Smooth muscle cell (in vitro differentiated cells): ENCODE measurements around the gene ADAMTSL2. TPM values are rescaled to one million over a fixed set of nuclear protein-coding genes. Genes with fewer than 3 reads are reported as not detected.
"Not testable (repeated sequence)": the region's sequence is repeated elsewhere in the genome, so short reads cannot be mapped to it uniquely, and the experiment has no call there.

ENCODE experiments used
- DNase-seq: peaks from one replicate; lab custom pipeline; 2025; ENCODE audit not compliant: unreplicated experiment; lab: John Stamatoyannopoulos, UW
- H2AFZ ChIP-seq: fragments of 200-600 bp; sonication (generic); 2 replicates; pipeline ENCODE4 v1.6.0; 2016; ENCODE audit warnings: antibody characterized with exemption, low read depth, mild to moderate bottlenecking
- H3F3A ChIP-seq: fragments of 200-600 bp; sonication (generic); 2 replicates; pipeline ENCODE4 v1.6.0; 2017; ENCODE audit warnings: antibody characterized with exemption, low read depth
- H3K27ac ChIP-seq: fragments of 200-600 bp; sonication (generic); 2 replicates; pipeline ENCODE4 v1.5.1; 2016; ENCODE audit warnings: low read depth, mild to moderate bottlenecking
- H3K27me3 ChIP-seq: fragments of 200-600 bp; sonication (generic); 2 replicates; pipeline ENCODE4 v1.6.1; 2016; ENCODE audit warnings: low read depth, mild to moderate bottlenecking
- H3K36me3 ChIP-seq: fragments of 200-600 bp; sonication (generic); 2 replicates; pipeline ENCODE4 v1.5.1; 2016; ENCODE audit warnings: low read depth
- H3K4me1 ChIP-seq: fragments of 200-600 bp; sonication (generic); 2 replicates; pipeline ENCODE4 v1.5.1; 2016; ENCODE audit warnings: low read depth
- H3K4me2 ChIP-seq: fragments of 200-600 bp; sonication (generic); 2 replicates; pipeline ENCODE4 v1.6.0; 2016; ENCODE audit warnings: mild to moderate bottlenecking
- H3K4me3 ChIP-seq: fragments of 200-600 bp; sonication (generic); 2 replicates; pipeline ENCODE4 v1.5.1; 2016; ENCODE audit warnings: mild to moderate bottlenecking
- H3K79me2 ChIP-seq: fragments of 200-600 bp; sonication (generic); 2 replicates; pipeline ENCODE4 v1.6.0; 2016; ENCODE audit warnings: low read depth, mild to moderate bottlenecking
- H3K9ac ChIP-seq: fragments of 200-600 bp; sonication (generic); 2 replicates; pipeline ENCODE4 v1.6.0; 2016; ENCODE audit warnings: low read depth
- H3K9me3 ChIP-seq: fragments of 200-600 bp; sonication (generic); replicated peaks from 2 replicates; pipeline ENCODE4 v1.5.1; 2016; ENCODE audit warnings: low read depth
- H4K20me1 ChIP-seq: fragments of 200-600 bp; sonication (generic); 2 replicates; pipeline ENCODE4 v1.6.0; 2016; ENCODE audit warnings: low read depth
- CTCF ChIP-seq: fragments of 200-600 bp; sonication (generic); IDR thresholded peaks from 2 replicates; pipeline ENCODE4 v1.5.1; 2017; ENCODE audit warnings: borderline replicate concordance, mild to moderate bottlenecking, antibody characterized with exemption; ENCODE audit not compliant: insufficient read depth, poor library complexity, severe bottlenecking
- WGBS: methylation state at CpG from one replicate; pipeline ENCODE4 v1.1.7; 2016; ENCODE audit warnings: low lambda C conversion rate; 5-methylcytosine and 5-hydroxymethylcytosine counted together
- polyA plus RNA-seq: library from polyadenylated mRNA; unstranded; fragments of >200 nt; fragmentation: Nextera tagmentation; extraction: Ambion mirVana; gene quantifications from 2 replicates; pipeline ENCODE4 v1.2.1, GENCODE V29; 2016
- total RNA-seq: library from RNA; depleted of rRNA; stranded (reverse); fragments of >200 nt; gene quantifications from 2 replicates; pipeline ENCODE4 v1.2.3, GENCODE V29; 2014

Gene ADAMTSL2
- total and polyA plus RNA-seq, 2 experiments from 2014 or later, result 8.1 to 10.5 TPM

GRCh38 chr9:133562611-133563290, 28.2 kb downstream of the ADAMTSL2 start:
- Histone ChIP-seq H3K9ac (no peak overlapping the region), H3K4me3 (no peak overlapping the region), H3F3A (peaks cover 11% of the 10 kb centered on the region), H4K20me1 (no peaks in the 10 kb centered on the region), H2AFZ (no peak overlapping the region), H3K27me3 (no peaks in the 10 kb centered on the region), H3K27ac (no peak overlapping the region), H3K36me3 (no peaks in the 10 kb centered on the region), H3K4me2 (peak overlapping the region; percentile 77), H3K9me3 (no peaks in the 10 kb centered on the region), H3K4me1 (peaks cover 18% of the 10 kb centered on the region), H3K79me2 (no peaks in the 10 kb centered on the region)
- no peak for TF ChIP-seq CTCF
- WGBS, result 93% methylated on average over 14 of the region's 54 CpGs
- no peak for DNase-seq

GRCh38 chr9:133563291-133563796, 28.8 kb downstream of the ADAMTSL2 start:
- Histone ChIP-seq H3K27ac (peak overlapping the region; percentile 49), H2AFZ (no peak overlapping the region), H3K9me3 (no peaks in the 10 kb centered on the region), H3K4me2 (peak overlapping the region; percentile 77), H3K79me2 (no peaks in the 10 kb centered on the region), H4K20me1 (no peaks in the 10 kb centered on the region), H3K36me3 (no peaks in the 10 kb centered on the region), H3K4me3 (no peak overlapping the region), H3F3A (peaks cover 11% of the 10 kb centered on the region), H3K27me3 (no peaks in the 10 kb centered on the region), H3K4me1 (peaks cover 12% of the 10 kb centered on the region), H3K9ac (no peak overlapping the region)
- no peak for DNase-seq
- TF ChIP-seq CTCF, result no peak
- WGBS, result 8% methylated on average over 14 of the region's 14 CpGs

DNA sequence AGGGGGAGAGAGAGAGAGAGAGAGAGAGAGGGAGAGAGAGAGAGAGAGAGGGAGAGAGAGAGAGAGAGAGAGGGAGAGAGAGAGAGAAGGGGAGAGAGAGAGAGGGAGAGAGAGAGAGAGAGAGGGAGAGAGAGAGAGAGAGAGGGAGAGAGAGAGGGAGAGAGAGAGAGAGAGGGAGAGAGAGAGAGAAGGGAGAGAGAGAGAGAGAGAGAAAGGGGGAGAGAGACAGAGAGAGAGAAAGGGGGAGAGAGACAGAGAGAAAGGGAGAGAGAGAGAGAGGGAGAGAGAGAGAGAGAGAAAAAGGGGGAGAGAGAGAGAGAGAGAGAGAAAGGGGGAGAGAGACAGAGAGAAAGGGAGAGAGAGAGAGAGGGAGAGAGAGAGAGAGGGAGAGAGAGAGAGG, 29.3 kb downstream of the ADAMTSL2 start:
- not testable (repeated sequence) for H3K4me2 ChIP-seq, H3K9ac ChIP-seq, H2AFZ ChIP-seq, H3K9me3 ChIP-seq, H4K20me1 ChIP-seq, DNase-seq, H3K4me1 ChIP-seq, H3K36me3 ChIP-seq, H3K79me2 ChIP-seq, H3K4me3 ChIP-seq, H3K27me3 ChIP-seq
- Histone ChIP-seq H3F3A (peaks cover 11% of the 10 kb centered on the region), H3K27ac (peak overlapping the region; percentile 49)

- 86% methylated on average over 11 of the region's 11 CpGs for WGBS
These were observed 30.1 kb downstream of the ADAMTSL2 start for GRCh38 chr9:133564451-133565116.

More at GRCh38 chr9:133564451-133565116, 30.1 kb downstream of the ADAMTSL2 start:
- H3K4me1 ChIP-seq, result peaks cover 5% of the 10 kb centered on the region
- no peak overlapping the region for H3K4me3 ChIP-seq
- no peaks in the 10 kb centered on the region for H3K9me3 ChIP-seq
- peaks cover 10% of the 10 kb centered on the region for H3F3A ChIP-seq
- no peak for DNase-seq
- no peak overlapping the region for H2AFZ ChIP-seq
- no peaks in the 10 kb centered on the region for H3K27me3 ChIP-seq
- H3K79me2 ChIP-seq, result no peaks in the 10 kb centered on the region
- H4K20me1 ChIP-seq, result no peaks in the 10 kb centered on the region
- H3K36me3 ChIP-seq, result no peaks in the 10 kb centered on the region
- H3K4me2 ChIP-seq, result peak overlapping the region; percentile 36
- TF ChIP-seq CTCF, result no peak
- H3K9ac ChIP-seq, result no peak overlapping the region
- peak overlapping the region; percentile 45 for H3K27ac ChIP-seq
